Vagina (tissue), 2 donors: ENCODE data around the gene DCK. TPM values are rescaled to one million over a fixed set of nuclear protein-coding genes. Genes with fewer than 3 reads are reported as not detected.

ENCODE experiments used
- DNase-seq, 2 donors: peaks; one replicate each; pipeline ENCODE4 v3.0.0-alpha.2; 2017; ENCODE audit errors: extremely low spot score in 2 of 2
- H3K27ac ChIP-seq: fragments of 200-600 bp; sonication (generic); one replicate; pipeline ENCODE4 v1.5.1; 2019
- H3K27me3 ChIP-seq: fragments of 200-600 bp; sonication (generic); one replicate; pipeline ENCODE4 v1.5.1; 2019
- H3K36me3 ChIP-seq, 2 donors: fragments of 200-600 bp; sonication (generic); one replicate each; pipeline ENCODE4 v1.5.1; 2017 to 2019
- H3K4me1 ChIP-seq: fragments of 200-600 bp; sonication (generic); one replicate; pipeline ENCODE4 v1.5.1; 2019
- H3K4me3 ChIP-seq, 2 donors: fragments of 200-600 bp; sonication (generic); 1 replicate in 1 of 2; 2 replicates in 1 of 2; pipeline ENCODE4 v1.5.1; 2016 to 2019
- H3K9me3 ChIP-seq: fragments of 200-600 bp; sonication (generic); one replicate; pipeline ENCODE4 v1.5.1; 2019
- CTCF ChIP-seq, 3 experiments: fragments of 450-650 bp in 2 of 3; fragments of 200-600 bp in 1 of 3; sonication (generic) in 1 of 3; IDR thresholded peaks; one replicate each; pipeline ENCODE4 v1.5.1; 2017 to 2019; ENCODE audit warnings: antibody characterized with exemption in 3 of 3, mild to moderate bottlenecking in 2 of 3, moderate library complexity in 2 of 3
- POLR2A ChIP-seq, 2 donors: fragments of 450-650 bp; IDR thresholded peaks; one replicate each; pipeline ENCODE4 v1.6.1; 2017; ENCODE audit warnings: antibody characterized with exemption in 2 of 2, mild to moderate bottlenecking in 2 of 2, moderate library complexity in 2 of 2
- POLR2AphosphoS5 ChIP-seq, 2 donors: sonication (generic); formaldehyde crosslinking; IDR thresholded peaks; one replicate each; pipeline ENCODE4 v1.9.0; 2017; ENCODE audit warnings: antibody characterized with exemption in 2 of 2, mild to moderate bottlenecking in 2 of 2, low read depth in 1 of 2; ENCODE audit not compliant: insufficient read depth in 1 of 2
- intact Hi-C: fragments of 100-400 bp; cut with DNase I; formaldehyde crosslinking; loops from one replicate; pipeline ENCODE4 v1.15.1; 2023
- total RNA-seq: library from RNA; depleted of rRNA; stranded (reverse); fragments of >200 nt; gene quantifications from one replicate; pipeline ENCODE4 v1.2.3, GENCODE V29; 2016

DCK gene
- total RNA-seq, 1 donor from 2014 or later = 10.3 TPM

GRCh38 chr4:70992391-70992881 is 1.0 kb upstream of the DCK start:
- peak overlapping the region; percentile 83 for H3K27ac ChIP-seq

GRCh38 chr4:70994069-70994366 is 569 bp downstream of the DCK start:
- H3K27ac ChIP-seq = peak overlapping the region; percentile 83
- no peak for TF ChIP-seq POLR2AphosphoS5 (IDR thresholded peaks at IDR 0.05; ENCODE audit: insufficient read depth in 1 of 2, low read depth in 1 of 2)
- TF ChIP-seq POLR2A (IDR thresholded peaks at IDR 0.05) = no peak
- TF ChIP-seq CTCF (IDR thresholded peaks at IDR 0.05) = no peak
- peak overlapping the region; percentile 76 to 81 for H3K4me3 ChIP-seq
- H3K36me3 ChIP-seq = peaks cover 0 to 3% of the 10 kb centered on the region in 2 donors
- peaks cover 41% of the 10 kb centered on the region for H3K4me1 ChIP-seq
- H3K9me3 ChIP-seq = no peaks in the 10 kb centered on the region
- intact Hi-C loops = loop anchor here (10.0 kb wide), 1 partner anchor 159 kb away; the partner anchor contains the start of gene GRSF1
- DNase-seq = no peak
- no peaks in the 10 kb centered on the region for H3K27me3 ChIP-seq

More at GRCh38 chr4:70992391-70992881, 1.0 kb upstream of the DCK start:
- intact Hi-C loops = loop anchor here (10.0 kb wide), 1 partner anchor 158 kb away; the partner anchor contains the start of gene GRSF1
- TF ChIP-seq CTCF (IDR thresholded peaks at IDR 0.05) (no peak), POLR2AphosphoS5 (IDR thresholded peaks at IDR 0.05; ENCODE audit: insufficient read depth in 1 of 2, low read depth in 1 of 2) (no peak), POLR2A (IDR thresholded peaks at IDR 0.05) (no peak)
- H3K9me3 ChIP-seq = no peaks in the 10 kb centered on the region
- peak overlapping the region; percentile 76 to 81 for H3K4me3 ChIP-seq
- peaks cover 41% of the 10 kb centered on the region for H3K4me1 ChIP-seq
- no peaks in the 10 kb centered on the region for H3K36me3 ChIP-seq
- H3K27me3 ChIP-seq = no peaks in the 10 kb centered on the region
- DNase-seq = no peak

GRCh38 chr4:70994387-70995099 is 1.1 kb downstream of the DCK start:
- H3K36me3 ChIP-seq = peaks cover 0 to 8% of the 10 kb centered on the region in 2 donors
- peaks cover 41% of the 10 kb centered on the region for H3K4me1 ChIP-seq
- intact Hi-C loops = loop anchor here (10.0 kb wide), 1 partner anchor 160 kb away; the partner anchor contains the start of gene GRSF1
- H3K9me3 ChIP-seq = no peaks in the 10 kb centered on the region
- H3K4me3 ChIP-seq = peak overlapping the region; percentile 76 to 81
- TF ChIP-seq POLR2A (IDR thresholded peaks at IDR 0.05) = no peak
- no peak for TF ChIP-seq POLR2AphosphoS5 (IDR thresholded peaks at IDR 0.05; ENCODE audit: insufficient read depth in 1 of 2, low read depth in 1 of 2)
- H3K27ac ChIP-seq = peak overlapping the region; percentile 83
- no peaks in the 10 kb centered on the region for H3K27me3 ChIP-seq
- no peak for DNase-seq

GRCh38 chr4:70996018-70996360 is 2.5 kb downstream of the DCK start:
- intact Hi-C loops = loop anchor here (10.0 kb wide), 1 partner anchor 161 kb away; the partner anchor contains the start of gene GRSF1
- TF ChIP-seq POLR2AphosphoS5 (IDR thresholded peaks at IDR 0.05; ENCODE audit: insufficient read depth in 1 of 2, low read depth in 1 of 2) (no peak), POLR2A (IDR thresholded peaks at IDR 0.05) (no peak), CTCF (IDR thresholded peaks at IDR 0.05) (no peak)
- H3K27ac ChIP-seq = no peak overlapping the region

GRCh38 chr4:70997036-70997435 is 3.6 kb downstream of the DCK start:
- H3K4me1 ChIP-seq = peaks cover 41% of the 10 kb centered on the region
- H3K27ac ChIP-seq = no peak overlapping the region

More at GRCh38 chr4:70996018-70996360, 2.5 kb downstream of the DCK start:
- no peaks in the 10 kb centered on the region for H3K27me3 ChIP-seq
- H3K9me3 ChIP-seq = no peaks in the 10 kb centered on the region
- H3K4me3 ChIP-seq = no peak overlapping the region
- H3K36me3 ChIP-seq = peaks cover 0 to 10% of the 10 kb centered on the region in 2 donors
- H3K4me1 ChIP-seq = peaks cover 41% of the 10 kb centered on the region
- no peak for DNase-seq

More at GRCh38 chr4:70997036-70997435, 3.6 kb downstream of the DCK start:
- TF ChIP-seq CTCF (IDR thresholded peaks at IDR 0.05) = no peak
- no peak for TF ChIP-seq POLR2AphosphoS5 (IDR thresholded peaks at IDR 0.05; ENCODE audit: insufficient read depth in 1 of 2, low read depth in 1 of 2)
- no peak for TF ChIP-seq POLR2A (IDR thresholded peaks at IDR 0.05)
- intact Hi-C loops = loop anchor here (10.0 kb wide), 1 partner anchor 162 kb away; the partner anchor contains the start of gene GRSF1
- H3K27me3 ChIP-seq = no peaks in the 10 kb centered on the region
- H3K4me3 ChIP-seq = no peak overlapping the region
- H3K9me3 ChIP-seq = no peaks in the 10 kb centered on the region
- peaks cover 0 to 10% of the 10 kb centered on the region in 2 donors for H3K36me3 ChIP-seq
- DNase-seq = no peak
